Measurements from ENCODE around the gene CHDH.

GRCh38 chr3:53845103-53845880 lies 927 bp downstream of the CHDH start:
- TF ChIP-seq TAF1 (IDR thresholded peaks at IDR 0.05; ENCODE audit: borderline replicate concordance, low read depth, low read length): no peak
- no peak for TF ChIP-seq POLR2A (IDR thresholded peaks at IDR 0.05; ENCODE audit: low read depth, low read length)
- no peak for TF ChIP-seq POLR2AphosphoS5 (IDR thresholded peaks at IDR 0.05; ENCODE audit: low read depth, low read length)

All from GM12892 (cell line).